Dermis microvascular lymphatic vessel endothelial cell (primary cell): ENCODE results near the gene IFI6. TPM values are rescaled to one million over a fixed set of nuclear protein-coding genes. Genes with fewer than 3 reads are reported as not detected.
A peak's percentile ranks its signal among the peaks of the same experiment; 100 is the strongest.
"Not testable (repeated sequence)": the region's sequence is repeated elsewhere in the genome, so short reads cannot be mapped to it uniquely, and the experiment has no call there.

Experiments used
- DNase-seq, 2 donors: peaks; one replicate each; pipeline versions ENCODE4 v3.0.0 to v3.0.0-alpha.2; 2010; ENCODE audit warnings: low read depth in 2 of 2
- total RNA-seq: library from RNA; depleted of rRNA; stranded (reverse); fragments of >200 nt; gene quantifications from 2 replicates; pipeline ENCODE4 v1.2.1, GENCODE V29; 2014

Gene IFI6, protein sequence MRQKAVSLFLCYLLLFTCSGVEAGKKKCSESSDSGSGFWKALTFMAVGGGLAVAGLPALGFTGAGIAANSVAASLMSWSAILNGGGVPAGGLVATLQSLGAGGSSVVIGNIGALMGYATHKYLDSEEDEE
- total RNA-seq, result 21.8 and 48.8 TPM in 2 replicates

DNA sequence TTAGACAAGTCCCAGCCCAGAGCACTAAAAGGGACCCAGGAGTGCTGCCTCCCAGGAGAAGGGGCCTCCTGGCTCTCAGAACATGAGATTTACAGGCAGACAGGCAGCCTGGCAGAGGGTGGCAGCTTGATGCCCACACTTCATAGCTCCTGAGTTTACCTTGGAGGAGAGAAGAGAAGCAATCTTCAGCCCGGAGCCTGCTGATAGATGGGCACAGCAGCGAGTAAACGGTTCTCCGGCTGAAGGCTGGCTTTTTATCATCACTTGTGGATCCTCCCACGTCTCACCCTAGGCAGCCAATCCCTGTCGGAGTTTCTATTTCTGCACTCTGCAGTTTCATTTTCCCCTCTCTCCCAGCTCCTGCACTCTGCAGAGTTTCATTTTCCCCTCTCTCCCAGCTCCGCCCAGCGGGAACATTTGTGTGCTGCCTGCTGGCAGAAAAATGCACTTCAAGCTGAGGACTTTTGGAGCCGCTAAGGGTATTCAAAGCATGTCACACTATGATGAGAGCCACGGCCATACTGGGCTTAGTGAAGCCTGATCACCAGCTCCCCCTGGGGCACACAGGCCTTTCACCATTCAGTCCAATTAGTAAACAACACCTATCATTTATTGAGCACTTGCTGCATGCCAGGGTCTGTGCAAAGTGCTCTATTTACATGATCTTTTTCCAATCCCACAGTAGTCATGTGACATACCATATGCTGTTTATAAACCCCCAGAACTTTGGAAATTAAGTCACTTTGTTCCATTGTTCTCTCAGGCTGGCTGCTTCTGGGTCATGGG, at the start of gene IFI6:
Gene IFI6 (minus strand): TSS at position 229 of the 786 bp plus-strand sequence. CDS start 2,878 bp downstream, outside the sequence.
- DNase-seq, result peak; percentile 94 to 97

DNA sequence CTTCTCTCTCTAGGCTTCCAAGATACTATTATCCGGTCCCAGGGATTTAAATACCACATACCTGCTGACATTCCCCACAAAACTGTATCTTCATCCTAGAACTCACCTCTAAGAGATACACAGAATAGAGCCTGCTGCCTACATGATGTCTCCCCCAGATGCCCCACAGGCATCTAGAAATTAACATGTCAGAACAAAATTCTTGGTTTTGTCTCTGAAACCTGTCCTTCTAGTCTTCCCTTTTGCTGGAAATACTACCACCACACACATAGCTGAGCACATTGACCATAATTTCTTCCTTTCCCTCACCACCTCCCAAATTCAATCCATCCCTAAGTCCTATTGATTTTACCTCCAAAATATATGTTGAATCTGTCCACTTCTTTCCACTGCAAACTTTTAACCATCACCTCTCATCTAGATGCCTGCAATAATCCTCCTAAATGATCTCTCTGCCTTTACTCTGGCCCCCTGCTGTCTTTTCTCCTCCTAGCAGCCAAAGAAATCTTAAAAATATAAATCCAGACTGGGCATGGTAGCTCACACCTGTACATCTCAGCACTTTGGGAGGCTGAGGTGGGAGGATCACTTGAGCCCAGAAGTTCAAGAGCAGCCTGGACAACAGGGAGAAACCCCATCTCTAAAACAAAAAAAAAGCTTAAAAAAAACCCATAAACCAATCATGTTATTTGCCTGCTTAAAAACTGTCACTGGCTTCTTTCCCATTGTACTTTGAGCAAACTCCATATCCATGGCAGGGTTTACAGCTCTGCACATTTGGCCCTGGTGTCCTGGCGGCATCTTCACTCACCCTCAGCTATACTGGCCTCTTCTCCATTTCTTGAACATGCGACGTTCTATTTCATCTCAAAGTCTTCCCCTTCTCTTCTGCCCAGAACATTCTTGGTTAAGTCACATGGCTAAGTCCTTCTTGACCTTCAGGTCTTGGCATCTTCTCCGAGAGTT, 47.6 kb upstream of the IFI6 start:
- peak in 1 of 2 donors; percentile 6 for DNase-seq

- no peak for DNase-seq
These were observed 44.4 kb upstream of the IFI6 start for GRCh38 chr1:27716262-27716895.

DNA sequence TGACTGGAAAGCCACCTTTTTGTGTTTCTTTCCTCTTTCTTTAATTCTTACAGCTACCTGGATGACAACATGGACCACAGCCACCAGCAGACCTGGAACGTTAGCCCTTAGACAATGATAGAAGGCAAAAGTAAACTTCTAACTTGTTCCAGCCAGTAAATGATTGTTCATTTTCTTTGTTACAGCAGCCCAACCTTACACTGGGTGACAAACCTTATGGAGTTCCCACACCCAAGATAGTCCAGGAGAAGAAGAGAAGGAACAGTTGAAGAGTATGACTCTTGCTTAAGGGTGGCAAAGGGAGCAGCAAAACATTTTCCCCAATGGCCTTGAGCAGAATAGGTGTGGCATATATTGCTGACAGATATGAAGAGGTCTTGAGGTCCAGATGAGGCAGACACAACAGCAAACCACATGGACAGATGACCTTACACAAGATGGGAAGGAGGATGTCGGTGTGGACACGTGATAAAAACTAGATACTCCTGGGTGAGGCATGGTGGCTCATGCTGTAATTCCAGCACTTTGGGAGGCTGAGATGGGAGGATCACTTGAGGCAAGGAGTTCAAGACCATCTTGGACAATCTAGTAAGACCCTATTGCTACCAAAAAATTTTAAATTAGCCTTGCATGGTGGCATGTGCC, 42.0 kb upstream of the IFI6 start:
- DNase-seq, result no peak

DNA sequence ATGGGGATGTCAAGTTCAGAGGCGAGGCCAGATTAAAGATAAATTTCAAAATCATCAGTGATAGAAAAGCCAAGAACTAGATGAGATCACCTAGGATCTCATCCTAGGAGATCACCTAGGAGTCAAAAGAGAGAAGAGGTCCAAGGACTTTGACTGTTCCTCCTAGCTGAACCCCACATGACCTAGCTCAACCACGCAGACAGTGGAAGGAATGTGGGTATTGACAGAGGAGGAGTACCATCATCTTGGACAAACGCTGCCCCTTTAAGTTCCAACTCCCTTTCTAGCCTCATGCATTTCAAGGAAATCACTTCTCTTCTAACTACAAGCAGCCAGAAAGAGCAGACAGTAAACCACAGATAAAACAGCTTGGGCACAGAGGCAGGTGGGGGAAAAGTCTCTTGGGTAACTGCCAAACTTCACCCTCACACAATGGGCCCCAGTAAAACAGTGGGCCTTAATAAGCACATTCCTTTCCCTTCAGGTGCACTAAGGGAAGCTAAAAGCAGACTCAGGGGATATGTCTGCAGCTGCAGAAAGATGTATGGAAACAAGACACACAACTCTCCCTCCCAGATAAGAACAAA, 41.2 kb upstream of the IFI6 start:
- no peak for DNase-seq

GRCh38 chr1:27710574-27710973, 38.6 kb upstream of the IFI6 start:
- DNase-seq, result no peak

DNA sequence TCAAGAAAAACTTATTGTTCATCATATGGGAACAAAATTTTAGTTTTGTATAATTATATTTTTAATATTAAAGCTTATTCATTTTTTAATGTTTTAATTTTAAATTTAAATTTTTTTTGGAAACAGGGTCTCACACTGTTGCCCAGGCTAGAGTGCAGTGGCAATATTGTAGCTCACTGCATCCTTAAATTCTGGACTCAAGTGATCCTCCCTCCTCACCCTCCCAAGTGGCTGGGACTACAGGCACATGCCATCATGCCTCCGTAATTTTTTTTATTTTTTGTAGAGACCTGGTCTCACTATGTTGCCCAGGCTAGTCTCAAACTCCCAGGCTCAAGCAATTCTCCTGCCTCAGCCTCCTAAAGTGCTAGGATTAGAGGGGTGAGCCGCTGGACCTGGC, 33.6 kb upstream of the IFI6 start:
- no peak for DNase-seq

GRCh38 chr1:27704958-27705357, 33.0 kb upstream of the IFI6 start:
- no peak for DNase-seq

DNA sequence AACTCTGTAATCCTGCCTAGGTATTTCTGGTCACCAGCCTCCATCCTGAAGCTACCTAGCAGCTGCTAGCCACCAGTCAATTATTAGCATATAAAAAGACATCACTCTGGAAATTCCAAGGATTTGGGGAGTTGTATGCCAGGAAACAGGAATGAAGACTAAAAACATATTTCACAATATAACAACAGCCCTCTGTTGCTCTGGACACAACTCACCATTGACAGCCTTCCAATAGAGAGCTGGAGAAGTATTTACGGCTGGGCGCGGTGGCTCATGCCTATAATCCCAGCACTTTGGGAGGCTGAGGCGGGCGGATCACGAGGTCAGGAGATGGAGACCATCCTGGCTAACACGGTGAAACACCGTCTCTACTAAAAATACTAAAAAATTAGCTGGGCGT, 24.8 kb upstream of the IFI6 start:
- not testable (repeated sequence) for DNase-seq

GRCh38 chr1:27690183-27690582, 18.2 kb upstream of the IFI6 start:
- DNase-seq, result no peak

- no peak for DNase-seq
These were observed 17.6 kb upstream of the IFI6 start for GRCh38 chr1:27689423-27690173.

GRCh38 chr1:27687906-27688305, 15.9 kb upstream of the IFI6 start:
- DNase-seq, result no peak

- no peak for DNase-seq
These were observed 14.4 kb upstream of the IFI6 start for GRCh38 chr1:27686223-27686990.

DNA sequence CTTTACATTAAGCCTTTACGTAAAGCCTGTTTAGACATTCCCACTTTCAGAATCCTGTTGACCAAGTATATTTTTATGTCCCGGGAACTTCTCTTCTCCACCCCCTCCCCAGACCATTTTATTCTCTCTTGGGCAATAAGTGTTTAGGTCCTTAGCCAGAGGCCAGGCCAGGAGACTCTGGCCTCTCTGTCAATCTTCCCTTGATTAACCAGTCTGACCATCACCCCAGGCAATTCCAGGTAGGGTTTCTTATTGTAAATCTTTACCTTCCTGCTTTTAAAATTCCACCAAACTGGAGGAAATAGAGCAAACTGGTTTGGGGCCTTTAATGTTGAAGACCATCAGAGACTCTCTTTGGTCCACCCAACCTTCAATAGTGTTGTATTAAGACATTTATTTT, 12.2 kb upstream of the IFI6 start:
- DNase-seq, result no peak

- no peak for DNase-seq
These were observed 10.5 kb upstream of the IFI6 start for GRCh38 chr1:27682351-27682944.

- DNase-seq, result not testable (repeated sequence)
These were observed 9.6 kb upstream of the IFI6 start for GRCh38 chr1:27681580-27681979.

GRCh38 chr1:27680225-27680791, 8.3 kb upstream of the IFI6 start:
- not testable (repeated sequence) for DNase-seq

- DNase-seq, result no peak
These were observed 6.8 kb upstream of the IFI6 start for GRCh38 chr1:27678747-27679146.
